Measurements from ENCODE around the gene INAVA. TPM values are rescaled to one million over a fixed set of nuclear protein-coding genes. Genes with fewer than 3 reads are reported as not detected.
A peak's percentile ranks its signal among the peaks of the same experiment; 100 is the strongest.

INAVA gene
- total and polyA plus RNA-seq, 2 of the 13 experiments (the other 11 are each of a cell fraction or from before 2014, with no cell fraction given), result 6.0 to 13.5 TPM

DNA sequence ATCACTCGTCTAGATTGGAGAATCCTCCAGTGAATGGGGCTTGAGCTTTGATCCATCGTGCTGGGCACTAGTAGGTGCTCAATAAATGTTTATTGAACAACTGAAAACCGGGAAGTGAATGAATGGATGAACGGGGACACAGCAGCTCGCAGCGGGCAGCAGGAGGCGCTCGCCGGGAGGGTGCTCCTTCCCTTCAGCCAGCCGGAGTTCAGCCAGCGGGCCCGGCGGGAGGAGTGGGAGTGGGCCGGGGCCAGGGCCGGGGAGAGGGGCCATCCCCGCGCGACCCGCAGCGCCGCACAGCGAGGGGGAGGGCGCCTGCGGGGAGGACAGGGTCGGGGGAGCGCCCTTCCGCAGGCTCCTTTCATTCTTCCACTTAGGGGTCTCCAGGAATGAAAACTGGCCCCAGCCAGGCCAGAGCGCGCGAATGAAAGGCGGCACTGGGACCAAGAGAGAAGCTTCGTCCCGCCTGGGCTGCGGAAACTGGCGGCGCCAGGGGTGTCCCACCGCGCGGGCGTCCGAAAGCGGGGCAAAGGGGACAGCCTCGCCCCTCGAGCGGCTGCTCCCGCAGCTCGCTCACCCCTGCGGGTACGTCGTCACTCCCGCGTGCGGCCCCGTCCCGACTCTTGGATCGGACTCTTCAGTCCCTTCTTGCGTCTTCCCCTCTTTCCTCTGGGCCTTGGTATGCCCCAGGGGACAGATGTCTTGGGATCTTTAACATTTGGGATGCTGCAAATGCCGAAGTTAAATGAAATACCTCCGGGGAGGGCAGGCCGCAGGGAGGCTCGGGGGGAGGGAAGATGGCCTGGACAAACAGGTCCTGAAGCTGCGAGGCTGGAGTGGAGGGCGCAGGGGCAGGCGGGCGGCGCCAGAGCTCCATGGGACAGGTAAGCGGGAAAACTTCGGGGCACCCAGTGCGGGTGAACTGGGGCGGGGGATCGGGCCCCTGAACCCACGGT lies 3.6 kb upstream of the INAVA start (continued):
- TF ChIP-seq CBX5 (CRISPR knock-in tag; IDR thresholded peaks at IDR 0.05; ENCODE audit: borderline replicate concordance), result no peak; the same call in 1 of the 2 replicates
- TF ChIP-seq ZFAT (CRISPR knock-in tag; conservative IDR thresholded peaks at IDR 0.05), result no peak
- TF ChIP-seq EP300 (IDR thresholded peaks at IDR 0.05; ENCODE audit: low read depth in 2 of 2, low read length in 2 of 2), result no peak; a peak in 1 of 4 replicates
- no peak for TF ChIP-seq EP300 (CRISPR knock-in tag; IDR thresholded peaks at IDR 0.05; ENCODE audit: borderline replicate concordance)
- TF ChIP-seq SALL1 (CRISPR knock-in tag; IDR thresholded peaks at IDR 0.05), result peak; percentile 2; the same call in 1 of the 2 replicates
- TF ChIP-seq ISX (CRISPR knock-in tag; conservative IDR thresholded peaks at IDR 0.05), result no peak
- no peak for TF ChIP-seq ZNF138 (CRISPR knock-in tag; IDR thresholded peaks at IDR 0.05; ENCODE audit: low read depth)
- TF ChIP-seq, protein P1, sequence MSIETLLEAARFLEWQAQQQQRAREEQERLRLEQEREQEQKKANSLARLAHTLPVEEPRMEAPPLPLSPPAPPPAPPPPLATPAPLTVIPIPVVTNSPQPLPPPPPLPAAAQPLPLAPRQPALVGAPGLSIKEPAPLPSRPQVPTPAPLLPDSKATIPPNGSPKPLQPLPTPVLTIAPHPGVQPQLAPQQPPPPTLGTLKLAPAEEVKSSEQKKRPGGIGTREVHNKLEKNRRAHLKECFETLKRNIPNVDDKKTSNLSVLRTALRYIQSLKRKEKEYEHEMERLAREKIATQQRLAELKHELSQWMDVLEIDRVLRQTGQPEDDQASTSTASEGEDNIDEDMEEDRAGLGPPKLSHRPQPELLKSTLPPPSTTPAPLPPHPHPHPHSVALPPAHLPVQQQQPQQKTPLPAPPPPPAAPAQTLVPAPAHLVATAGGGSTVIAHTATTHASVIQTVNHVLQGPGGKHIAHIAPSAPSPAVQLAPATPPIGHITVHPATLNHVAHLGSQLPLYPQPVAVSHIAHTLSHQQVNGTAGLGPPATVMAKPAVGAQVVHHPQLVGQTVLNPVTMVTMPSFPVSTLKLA (IDR thresholded peaks at IDR 0.05), result no peak
- no peak for TF ChIP-seq CCAR2 (optimal IDR thresholded peaks at IDR 0.05; ENCODE audit: low read depth, low read length)
- TF ChIP-seq RFXAP (CRISPR knock-in tag; IDR thresholded peaks at IDR 0.05; ENCODE audit: borderline replicate concordance), result 0 out of 2 replicates have a peak, but pooled peaks have one; percentile 19
- 0 out of 2 replicates have a peak, but pooled peaks have one; percentile 21 for TF ChIP-seq ZNF34 (CRISPR knock-in tag; IDR thresholded peaks at IDR 0.05; ENCODE audit: borderline replicate concordance)
- TF ChIP-seq, protein P2, sequence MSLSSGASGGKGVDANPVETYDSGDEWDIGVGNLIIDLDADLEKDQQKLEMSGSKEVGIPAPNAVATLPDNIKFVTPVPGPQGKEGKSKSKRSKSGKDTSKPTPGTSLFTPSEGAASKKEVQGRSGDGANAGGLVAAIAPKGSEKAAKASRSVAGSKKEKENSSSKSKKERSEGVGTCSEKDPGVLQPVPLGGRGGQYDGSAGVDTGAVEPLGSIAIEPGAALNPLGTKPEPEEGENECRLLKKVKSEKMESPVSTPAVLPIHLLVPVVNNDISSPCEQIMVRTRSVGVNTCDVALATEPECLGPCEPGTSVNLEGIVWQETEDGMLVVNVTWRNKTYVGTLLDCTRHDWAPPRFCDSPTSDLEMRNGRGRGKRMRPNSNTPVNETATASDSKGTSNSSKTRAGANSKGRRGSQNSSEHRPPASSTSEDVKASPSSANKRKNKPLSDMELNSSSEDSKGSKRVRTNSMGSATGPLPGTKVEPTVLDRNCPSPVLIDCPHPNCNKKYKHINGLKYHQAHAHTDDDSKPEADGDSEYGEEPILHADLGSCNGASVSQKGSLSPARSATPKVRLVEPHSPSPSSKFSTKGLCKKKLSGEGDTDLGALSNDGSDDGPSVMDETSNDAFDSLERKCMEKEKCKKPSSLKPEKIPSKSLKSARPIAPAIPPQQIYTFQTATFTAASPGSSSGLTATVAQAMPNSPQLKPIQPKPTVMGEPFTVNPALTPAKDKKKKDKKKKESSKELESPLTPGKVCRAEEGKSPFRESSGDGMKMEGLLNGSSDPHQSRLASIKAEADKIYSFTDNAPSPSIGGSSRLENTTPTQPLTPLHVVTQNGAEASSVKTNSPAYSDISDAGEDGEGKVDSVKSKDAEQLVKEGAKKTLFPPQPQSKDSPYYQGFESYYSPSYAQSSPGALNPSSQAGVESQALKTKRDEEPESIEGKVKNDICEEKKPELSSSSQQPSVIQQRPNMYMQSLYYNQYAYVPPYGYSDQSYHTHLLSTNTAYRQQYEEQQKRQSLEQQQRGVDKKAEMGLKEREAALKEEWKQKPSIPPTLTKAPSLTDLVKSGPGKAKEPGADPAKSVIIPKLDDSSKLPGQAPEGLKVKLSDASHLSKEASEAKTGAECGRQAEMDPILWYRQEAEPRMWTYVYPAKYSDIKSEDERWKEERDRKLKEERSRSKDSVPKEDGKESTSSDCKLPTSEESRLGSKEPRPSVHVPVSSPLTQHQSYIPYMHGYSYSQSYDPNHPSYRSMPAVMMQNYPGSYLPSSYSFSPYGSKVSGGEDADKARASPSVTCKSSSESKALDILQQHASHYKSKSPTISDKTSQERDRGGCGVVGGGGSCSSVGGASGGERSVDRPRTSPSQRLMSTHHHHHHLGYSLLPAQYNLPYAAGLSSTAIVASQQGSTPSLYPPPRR (CRISPR knock-in tag; IDR thresholded peaks at IDR 0.05; ENCODE audit: borderline replicate concordance), result no peak; the same call in 1 of the 2 replicates
- no peak for TF ChIP-seq ZFP36L1 (CRISPR knock-in tag; IDR thresholded peaks at IDR 0.05)
- no peak for TF ChIP-seq NONO (IDR thresholded peaks at IDR 0.05)
- TF ChIP-seq NONO (CRISPR knock-in tag; conservative IDR thresholded peaks at IDR 0.05), result peak; percentile 60
- peak; percentile 45 for TF ChIP-seq HNRNPLL (IDR thresholded peaks at IDR 0.05; ENCODE audit: low read depth, low read length, poor library complexity, severe bottlenecking)
- peak; percentile 45; the same call in 1 of the 2 replicates for TF ChIP-seq ELF3 (CRISPR knock-in tag; IDR thresholded peaks at IDR 0.05)
- TF ChIP-seq ZNF615 (CRISPR knock-in tag; IDR thresholded peaks at IDR 0.05; ENCODE audit: borderline replicate concordance), result no peak
- TF ChIP-seq ZNF451 (CRISPR knock-in tag; IDR thresholded peaks at IDR 0.05), result 0 out of 2 replicates have a peak, but pooled peaks have one; percentile 9
- TF ChIP-seq MED13 (CRISPR knock-in tag; IDR thresholded peaks at IDR 0.05), result no peak; the same call in 1 of the 2 replicates
- TF ChIP-seq, protein P3, sequence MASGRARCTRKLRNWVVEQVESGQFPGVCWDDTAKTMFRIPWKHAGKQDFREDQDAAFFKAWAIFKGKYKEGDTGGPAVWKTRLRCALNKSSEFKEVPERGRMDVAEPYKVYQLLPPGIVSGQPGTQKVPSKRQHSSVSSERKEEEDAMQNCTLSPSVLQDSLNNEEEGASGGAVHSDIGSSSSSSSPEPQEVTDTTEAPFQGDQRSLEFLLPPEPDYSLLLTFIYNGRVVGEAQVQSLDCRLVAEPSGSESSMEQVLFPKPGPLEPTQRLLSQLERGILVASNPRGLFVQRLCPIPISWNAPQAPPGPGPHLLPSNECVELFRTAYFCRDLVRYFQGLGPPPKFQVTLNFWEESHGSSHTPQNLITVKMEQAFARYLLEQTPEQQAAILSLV (CRISPR knock-in tag; IDR thresholded peaks at IDR 0.05; ENCODE audit: borderline replicate concordance), result no peak
- peak; percentile 52; the same call in 1 of the 2 replicates for TF ChIP-seq ZNF234 (CRISPR knock-in tag; conservative IDR thresholded peaks at IDR 0.05)
